Measurements from ENCODE around the gene SNRPD1.

GRCh38 chr18:21669736-21670285 lies 57.7 kb downstream of the SNRPD1 start:
- no peak for TF ChIP-seq POLR2A (IDR thresholded peaks at IDR 0.05; ENCODE audit: low read depth, low read length)
- TF ChIP-seq, protein P1, sequence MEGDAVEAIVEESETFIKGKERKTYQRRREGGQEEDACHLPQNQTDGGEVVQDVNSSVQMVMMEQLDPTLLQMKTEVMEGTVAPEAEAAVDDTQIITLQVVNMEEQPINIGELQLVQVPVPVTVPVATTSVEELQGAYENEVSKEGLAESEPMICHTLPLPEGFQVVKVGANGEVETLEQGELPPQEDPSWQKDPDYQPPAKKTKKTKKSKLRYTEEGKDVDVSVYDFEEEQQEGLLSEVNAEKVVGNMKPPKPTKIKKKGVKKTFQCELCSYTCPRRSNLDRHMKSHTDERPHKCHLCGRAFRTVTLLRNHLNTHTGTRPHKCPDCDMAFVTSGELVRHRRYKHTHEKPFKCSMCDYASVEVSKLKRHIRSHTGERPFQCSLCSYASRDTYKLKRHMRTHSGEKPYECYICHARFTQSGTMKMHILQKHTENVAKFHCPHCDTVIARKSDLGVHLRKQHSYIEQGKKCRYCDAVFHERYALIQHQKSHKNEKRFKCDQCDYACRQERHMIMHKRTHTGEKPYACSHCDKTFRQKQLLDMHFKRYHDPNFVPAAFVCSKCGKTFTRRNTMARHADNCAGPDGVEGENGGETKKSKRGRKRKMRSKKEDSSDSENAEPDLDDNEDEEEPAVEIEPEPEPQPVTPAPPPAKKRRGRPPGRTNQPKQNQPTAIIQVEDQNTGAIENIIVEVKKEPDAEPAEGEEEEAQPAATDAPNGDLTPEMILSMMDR (IDR thresholded peaks at IDR 0.05; ENCODE audit: extremely low read depth in 1 of 2, insufficient read depth in 1 of 2, low read depth in 1 of 2, low read length in 2 of 2): no peak
- TF ChIP-seq GATA2 (IDR thresholded peaks at IDR 0.05; ENCODE audit: insufficient read depth, insufficient read length, low read depth, low read length): no peak
- TF ChIP-seq POLR2AphosphoS5 (IDR thresholded peaks at IDR 0.05; ENCODE audit: insufficient read depth, low read depth, low read length): no peak
- no peak for TF ChIP-seq MYC (IDR thresholded peaks at IDR 0.05; ENCODE audit: low read depth, low read length)
- TF ChIP-seq MAX (IDR thresholded peaks at IDR 0.05; ENCODE audit: insufficient read depth, insufficient read length): no peak
- no peak for TF ChIP-seq EZH2 (IDR thresholded peaks at IDR 0.05; ENCODE audit: borderline replicate concordance, low read depth, low read length, severe bottlenecking)
- peak; percentile 48 for TF ChIP-seq FOS (IDR thresholded peaks at IDR 0.05; ENCODE audit: borderline replicate concordance, insufficient read depth, low read length)
- no peak for TF ChIP-seq JUN (IDR thresholded peaks at IDR 0.05; ENCODE audit: borderline replicate concordance, insufficient read depth, insufficient read length, low read depth)

Measured in endothelial cell of umbilical vein (primary cell).